IPS DF 4.7 (cell line): Measurements from ENCODE around the gene CDK5RAP2.

ENCODE experiments used
- DNase-seq: peaks from one replicate; pipeline ENCODE4 v3.0.0-alpha.2; 2013; ENCODE audit warnings: low spot score; ENCODE audit errors: extremely low read depth

The CDK5RAP2 gene

DNA sequence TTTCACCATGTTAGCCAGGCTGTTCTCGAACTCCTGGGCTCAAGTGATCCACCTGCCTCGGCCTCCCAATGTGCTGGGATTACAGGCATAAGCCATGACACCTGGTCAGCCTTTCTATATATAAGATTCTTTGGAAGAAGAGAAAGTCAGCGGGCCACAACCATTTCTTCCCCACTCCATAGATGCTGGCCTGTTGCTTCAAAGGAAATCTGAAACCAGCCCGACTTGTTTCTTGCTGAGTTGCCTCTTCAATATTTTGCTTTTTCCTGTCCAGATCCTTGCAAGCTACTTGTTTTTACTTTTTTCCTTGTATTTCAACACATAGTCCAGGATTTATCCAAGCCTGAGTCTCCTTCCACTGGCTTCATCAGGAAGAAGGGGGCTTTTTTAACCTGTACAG lies 219.5 kb downstream of the CDK5RAP2 start:
- DNase-seq = no peak

GRCh38 chr9:120360046-120360445 lies 219.9 kb downstream of the CDK5RAP2 start:
- DNase-seq = no peak

- no peak for DNase-seq
Measured at GRCh38 chr9:120358877-120359276, 221.1 kb downstream of the CDK5RAP2 start.

DNA sequence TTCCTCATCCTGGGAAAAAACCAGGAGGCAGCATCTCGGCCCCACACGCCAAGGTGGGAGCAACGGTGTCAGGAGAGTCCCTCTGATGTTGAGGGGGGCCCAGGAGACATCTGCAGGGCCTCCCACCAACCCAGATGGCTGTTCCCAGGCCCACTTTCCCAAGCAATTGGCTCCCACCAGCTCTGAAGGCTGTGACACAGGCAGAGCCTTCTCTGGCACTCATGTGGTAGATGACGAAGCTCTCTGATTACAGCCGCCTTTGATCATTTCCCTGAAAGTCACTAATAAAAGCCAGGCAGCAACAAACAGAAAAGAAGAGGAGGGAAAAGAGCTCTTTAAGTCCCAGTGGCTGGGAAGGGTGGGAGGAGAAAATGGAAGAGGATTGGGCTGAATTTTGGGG lies 226.5 kb downstream of the CDK5RAP2 start:
- no peak for DNase-seq

DNA sequence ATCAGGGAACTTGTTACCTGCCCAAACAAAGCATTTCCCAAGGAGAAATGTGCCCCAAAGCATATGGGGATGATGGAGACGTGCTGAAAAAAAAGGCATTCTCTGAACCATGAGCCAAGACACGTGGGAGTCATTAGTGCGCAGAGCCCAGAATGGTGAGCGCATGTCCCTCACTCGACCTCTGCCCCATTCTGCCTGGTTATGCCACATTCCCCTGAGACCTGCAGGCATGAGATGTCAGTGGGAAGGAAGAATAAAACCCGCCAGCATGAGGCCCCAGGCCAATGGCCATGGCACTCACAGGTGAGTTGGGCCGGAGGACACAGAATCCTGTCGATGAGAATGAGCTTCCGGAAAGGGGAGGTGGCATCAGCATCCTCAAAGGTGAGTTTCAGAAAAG lies 228.9 kb downstream of the CDK5RAP2 start:
- DNase-seq = no peak

- DNase-seq = no peak
Measured at GRCh38 chr9:120350596-120350995, 229.4 kb downstream of the CDK5RAP2 start.

- no peak for DNase-seq
Measured at GRCh38 chr9:120348951-120349429, 231.0 kb downstream of the CDK5RAP2 start.

DNA sequence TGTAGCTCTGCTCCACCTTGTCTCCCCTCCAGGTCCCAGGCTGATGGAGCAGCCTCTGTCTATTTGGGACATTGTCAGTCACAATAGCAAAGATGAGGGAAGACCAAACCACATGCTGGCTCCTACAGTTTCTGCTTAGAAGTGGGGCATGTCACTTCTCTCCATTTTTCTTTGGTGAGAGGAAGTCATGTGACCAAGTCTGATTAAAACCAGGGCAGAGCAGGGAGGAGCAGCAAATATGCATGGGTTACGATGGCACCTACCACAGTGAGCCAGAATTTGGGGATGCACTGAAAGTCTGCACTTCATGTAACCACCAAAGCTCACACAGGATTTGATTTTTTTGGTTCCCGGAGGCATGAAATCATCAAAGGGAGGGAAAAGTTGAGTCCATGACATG lies 234.6 kb downstream of the CDK5RAP2 start:
- no peak for DNase-seq

DNA sequence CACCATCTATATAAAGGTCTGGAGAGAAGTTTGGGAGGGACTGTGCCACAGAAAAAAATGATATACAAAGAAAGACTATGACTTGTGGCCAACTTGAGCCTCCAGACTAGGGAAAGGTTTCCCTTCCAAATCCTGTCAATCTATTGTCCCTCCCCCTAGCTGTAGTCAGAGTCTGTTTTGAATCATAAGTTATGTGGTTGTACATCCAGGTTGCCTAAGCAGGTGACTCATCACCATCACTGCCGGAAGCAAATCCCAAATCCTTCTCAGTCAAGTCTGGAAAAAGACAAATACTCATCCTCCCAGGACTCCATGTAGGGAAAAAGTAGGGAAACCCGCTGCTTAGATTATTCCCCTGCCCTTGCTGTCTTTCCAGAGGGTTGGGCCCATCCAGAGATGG lies 235.7 kb downstream of the CDK5RAP2 start:
- no peak for DNase-seq

- no peak for DNase-seq
Measured at GRCh38 chr9:120343416-120343815, 236.6 kb downstream of the CDK5RAP2 start.
